ENCODE results near the gene GBE1.
A peak's percentile ranks its signal among the peaks of the same experiment; 100 is the strongest.

GBE1 gene

GRCh38 chr3:81602781-81603180 is 158.7 kb downstream of the GBE1 start:
- ATAC-seq = no peak

DNA sequence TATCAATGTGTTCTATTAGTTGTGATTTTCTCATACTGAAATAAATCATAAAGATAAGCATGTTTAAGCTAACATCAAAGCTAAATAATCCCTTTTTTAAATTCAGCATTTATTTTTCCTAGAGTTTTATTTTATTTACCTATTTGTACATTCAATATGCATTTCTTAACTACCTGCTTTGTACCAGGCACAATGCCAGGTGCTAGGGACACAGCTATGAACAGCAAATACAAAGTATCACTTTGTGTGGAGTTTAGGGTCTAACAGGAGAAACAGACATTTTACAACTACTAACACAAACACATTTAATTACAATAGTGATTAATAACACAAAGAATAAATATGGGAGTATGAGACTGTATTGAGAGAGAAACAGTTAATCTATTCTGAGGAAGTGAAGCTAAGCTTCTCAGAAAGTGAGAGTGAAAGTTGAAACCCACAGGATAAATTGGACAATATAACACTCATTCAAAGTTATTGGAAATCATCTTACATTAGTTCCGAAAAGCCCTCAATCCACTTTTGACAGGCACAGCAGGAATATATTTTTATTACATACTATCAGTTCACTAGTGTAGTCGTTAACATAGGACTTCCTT is 159.6 kb downstream of the GBE1 start:
- no peak for ATAC-seq

- no peak for ATAC-seq
Observed at GRCh38 chr3:81592101-81592500, 169.3 kb downstream of the GBE1 start.

DNA sequence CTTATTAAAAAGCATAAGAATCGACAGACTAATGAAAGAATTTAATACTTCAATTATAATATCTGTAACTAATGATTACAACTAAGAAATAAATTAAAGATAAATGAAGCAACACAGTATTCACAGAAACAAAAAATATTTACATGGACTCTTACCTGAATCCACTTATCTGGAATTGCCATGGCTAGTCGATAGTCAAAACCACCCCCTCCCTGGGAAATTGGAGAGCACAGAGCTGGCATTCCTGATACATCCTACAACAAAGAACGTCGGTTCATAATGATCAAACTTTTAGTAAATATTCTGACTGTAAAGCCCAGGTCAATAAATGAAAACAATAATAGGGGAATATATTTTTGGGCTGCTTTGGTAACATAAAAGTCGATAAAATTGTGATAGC is 175.5 kb downstream of the GBE1 start:
- ATAC-seq = no peak

DNA sequence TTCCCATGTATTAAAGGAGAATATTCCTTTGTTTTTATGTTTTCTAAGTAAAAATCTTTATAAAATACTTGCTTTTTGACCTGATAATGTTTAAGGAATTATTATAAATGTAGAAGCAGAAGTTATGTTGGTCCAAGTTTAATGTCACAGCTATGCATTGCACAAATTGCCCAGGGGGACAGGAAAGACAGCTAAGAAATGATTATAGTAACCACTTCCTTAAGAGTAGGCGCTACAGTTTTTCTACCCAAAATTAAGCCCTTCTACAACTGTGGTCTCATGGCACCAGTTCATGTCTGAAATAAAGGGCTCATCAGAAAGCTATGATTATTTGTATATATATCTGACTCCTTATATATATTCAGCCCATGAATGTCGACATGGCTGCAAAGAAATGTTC is 176.4 kb downstream of the GBE1 start:
- ATAC-seq = no peak

GRCh38 chr3:81581966-81582599 is 179.4 kb downstream of the GBE1 start:
- ATAC-seq = peak; percentile 36 to 46

GRCh38 chr3:81580355-81580754 is 181.1 kb downstream of the GBE1 start:
- no peak for ATAC-seq

DNA sequence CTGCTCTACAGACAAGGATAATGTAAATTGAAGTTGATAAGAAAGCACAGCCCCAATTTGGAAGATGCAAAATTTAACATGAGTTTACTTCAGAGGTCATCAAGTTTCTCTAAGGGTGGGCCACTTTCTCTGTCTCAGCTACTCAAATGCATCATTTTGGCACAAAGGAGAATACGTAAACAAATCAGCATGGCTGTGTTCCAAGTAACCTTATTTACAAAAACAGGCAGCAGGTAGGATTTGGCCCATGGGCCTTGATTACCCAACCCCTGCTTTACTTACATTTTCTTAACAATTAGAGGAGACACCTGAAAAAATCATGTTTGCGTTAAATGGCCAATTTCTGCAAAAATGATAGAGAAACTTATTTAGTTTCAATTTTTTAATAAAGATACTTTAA is 181.7 kb downstream of the GBE1 start:
- no peak for ATAC-seq

DNA sequence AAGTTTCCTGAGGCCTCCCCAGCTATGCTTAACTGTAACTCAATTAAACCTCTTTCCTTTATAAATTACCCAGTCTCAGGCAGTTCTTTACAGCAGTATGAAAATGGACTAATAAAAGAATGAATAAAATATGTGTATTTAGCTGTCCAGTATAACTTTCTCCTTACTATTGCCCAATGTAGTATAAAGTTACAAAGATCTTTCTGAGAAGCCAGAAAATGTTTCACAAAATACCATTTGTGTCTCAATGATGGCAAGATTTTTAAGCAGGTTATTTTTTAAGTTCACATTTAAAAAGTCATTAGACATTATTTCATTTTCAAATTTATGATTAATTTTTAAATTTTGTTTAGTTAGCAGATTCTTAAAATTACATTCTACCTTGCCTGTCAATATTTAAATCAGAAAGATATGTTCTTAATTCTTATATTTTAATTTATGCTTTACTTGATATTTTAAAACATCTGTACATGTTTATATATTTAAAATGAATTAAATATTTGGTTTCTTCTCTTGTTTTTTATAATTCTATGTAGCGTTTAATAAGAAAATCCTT is 189.2 kb downstream of the GBE1 start:
- no peak for ATAC-seq

- ATAC-seq = no peak
Observed at GRCh38 chr3:81568378-81568777, 193.1 kb downstream of the GBE1 start.

- ATAC-seq = no peak
Observed at GRCh38 chr3:81565041-81565440, 196.4 kb downstream of the GBE1 start.

DNA sequence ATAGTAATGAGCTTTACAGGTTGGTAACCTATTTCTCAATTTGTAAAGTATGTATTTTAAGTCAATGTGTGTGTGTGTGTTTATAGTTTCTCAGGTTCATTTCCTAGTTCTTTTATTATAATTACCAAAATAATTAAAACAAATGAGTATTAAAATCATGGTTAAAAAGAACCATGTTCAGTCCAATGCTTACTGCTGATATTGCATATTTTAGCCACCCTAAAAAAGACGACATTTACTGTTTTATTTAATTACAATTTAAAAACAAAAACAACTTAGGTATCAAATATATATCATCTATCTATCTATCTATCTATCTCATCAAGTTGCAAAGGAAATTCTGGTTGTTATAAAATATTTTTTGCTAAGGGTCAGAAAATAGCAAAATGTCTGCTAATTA is 203.3 kb downstream of the GBE1 start:
- ATAC-seq = no peak

GRCh38 chr3:81554801-81555200 is 206.6 kb downstream of the GBE1 start:
- no peak for ATAC-seq

DNA sequence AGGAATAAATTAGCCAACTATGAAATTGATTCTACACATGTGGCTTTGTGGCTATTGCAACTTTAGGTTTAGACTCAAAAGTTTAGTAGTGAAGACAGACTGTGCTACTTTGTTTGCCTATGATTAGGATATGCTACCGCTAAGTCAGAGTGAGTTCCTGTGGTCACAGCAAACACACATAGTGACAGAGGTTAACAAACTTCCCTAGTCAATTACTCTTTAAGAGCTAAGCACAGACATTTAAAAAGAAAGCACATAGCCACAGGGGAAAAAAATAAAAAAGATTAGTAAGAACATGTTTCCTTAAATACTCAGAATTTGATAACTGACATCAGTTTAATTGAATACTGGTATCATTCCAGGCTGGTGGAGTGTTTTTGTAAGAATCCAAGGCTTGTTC is 207.1 kb downstream of the GBE1 start:
- no peak for ATAC-seq

DNA sequence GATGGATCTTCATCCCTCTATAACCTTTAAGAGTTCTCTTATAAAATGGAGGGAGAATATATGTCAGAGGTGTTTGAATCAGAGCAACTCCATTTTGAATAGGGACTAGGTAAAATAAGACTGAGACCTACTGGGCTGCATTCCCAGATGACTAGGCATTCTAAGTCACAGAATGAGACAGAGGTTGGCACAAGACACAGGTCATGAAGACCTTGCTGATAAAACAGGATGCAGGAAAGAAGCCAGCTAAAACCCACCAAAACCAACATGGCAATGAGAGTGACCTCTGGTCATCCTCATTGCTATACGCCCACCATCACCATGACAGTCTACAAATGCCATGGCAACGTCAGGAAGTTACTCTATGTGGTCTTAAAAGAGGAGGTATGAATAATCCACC is 211.0 kb downstream of the GBE1 start:
- ATAC-seq = no peak

DNA sequence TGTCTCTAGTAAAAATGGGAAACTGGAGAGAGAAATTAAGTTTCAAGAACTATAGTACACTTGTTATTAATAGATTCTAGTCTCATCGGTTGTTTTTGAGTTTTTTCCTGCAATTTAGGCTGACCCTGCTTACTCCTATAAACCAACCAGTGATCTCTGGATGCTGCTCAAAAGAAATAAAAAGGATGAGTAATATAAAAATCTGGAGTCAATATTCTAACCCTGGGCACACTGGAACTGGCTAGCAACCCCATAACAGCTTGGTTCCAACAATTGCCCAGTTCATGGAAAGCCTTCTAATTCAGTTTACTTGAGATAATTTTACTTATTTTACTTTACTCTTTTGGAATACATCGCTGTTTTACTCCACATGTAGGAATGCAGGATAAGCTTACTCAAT is 211.6 kb downstream of the GBE1 start:
- ATAC-seq = no peak

DNA sequence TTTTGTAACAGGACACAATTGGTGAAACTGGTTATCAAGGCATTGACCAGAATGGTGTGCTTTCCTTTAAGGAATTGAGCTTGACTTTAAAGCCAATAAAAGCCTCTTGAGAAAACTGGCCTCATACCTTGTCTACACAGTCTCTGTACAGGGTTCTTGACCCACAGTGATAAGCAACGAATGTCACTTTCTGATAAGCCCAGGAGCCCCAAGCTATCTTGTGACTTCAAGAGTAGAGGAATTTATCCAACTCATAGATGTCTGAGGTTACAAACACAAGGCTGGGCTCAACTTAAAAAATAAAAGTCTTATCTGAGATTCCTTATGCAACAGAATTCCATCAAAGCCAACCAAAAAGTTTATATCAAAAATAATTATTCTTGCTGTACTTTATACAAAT is 212.1 kb downstream of the GBE1 start:
- no peak for ATAC-seq

- no peak for ATAC-seq
Observed at GRCh38 chr3:81545572-81545971, 215.9 kb downstream of the GBE1 start.

- no peak for ATAC-seq
Observed at GRCh38 chr3:81544385-81544784, 217.1 kb downstream of the GBE1 start.

DNA sequence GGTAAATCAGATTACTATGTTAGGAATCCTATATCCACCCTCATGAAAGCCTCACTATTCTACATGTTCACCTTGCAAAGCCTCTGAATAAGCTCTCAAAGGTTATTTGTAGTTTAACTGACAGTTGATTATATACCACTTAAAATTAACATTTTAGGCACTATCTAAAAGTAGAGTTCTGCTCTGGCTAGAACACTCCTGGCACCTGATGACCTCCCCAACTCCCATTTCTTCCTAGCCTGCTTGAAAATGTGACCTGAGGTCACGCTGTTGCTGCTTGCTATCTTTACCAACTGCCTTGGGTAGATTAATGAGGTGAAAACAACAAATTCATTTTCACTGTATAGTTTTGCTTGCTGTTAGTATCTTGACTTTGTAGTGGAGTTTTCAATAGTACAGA is 220.7 kb downstream of the GBE1 start:
- no peak for ATAC-seq

DNA sequence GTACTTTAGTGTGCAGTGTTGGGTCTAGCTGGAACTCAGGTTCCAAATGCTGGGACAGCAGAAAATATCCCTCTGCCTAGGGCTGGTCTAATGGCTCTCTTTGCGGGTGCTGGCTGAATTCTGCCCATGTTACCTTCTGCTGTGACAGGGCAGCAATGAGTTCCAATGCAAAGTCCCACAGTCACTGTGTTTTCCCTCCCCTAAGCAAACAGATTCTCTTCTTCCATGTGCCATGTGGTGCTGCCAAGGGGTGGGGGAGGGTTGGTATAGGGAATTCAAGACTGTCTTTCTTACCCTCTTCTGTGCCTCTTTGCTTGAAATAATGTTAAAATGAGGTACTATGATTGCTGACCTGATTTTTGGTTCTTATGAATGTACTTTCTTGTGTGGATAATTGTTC is 229.6 kb downstream of the GBE1 start:
- no peak for ATAC-seq

GRCh38 chr3:81531263-81531662 is 230.2 kb downstream of the GBE1 start:
- no peak for ATAC-seq

- ATAC-seq = no peak
Observed at GRCh38 chr3:81530180-81530939, 231.1 kb downstream of the GBE1 start.

GRCh38 chr3:81521855-81522254 is 239.6 kb downstream of the GBE1 start:
- no peak for ATAC-seq
